ENCODE data around the gene STK32C. TPM values are rescaled to one million over a fixed set of nuclear protein-coding genes. Genes with fewer than 3 reads are reported as not detected.

The STK32C gene
- total RNA-seq, 1 experiment from 2014 or later = 16.5 TPM

DNA sequence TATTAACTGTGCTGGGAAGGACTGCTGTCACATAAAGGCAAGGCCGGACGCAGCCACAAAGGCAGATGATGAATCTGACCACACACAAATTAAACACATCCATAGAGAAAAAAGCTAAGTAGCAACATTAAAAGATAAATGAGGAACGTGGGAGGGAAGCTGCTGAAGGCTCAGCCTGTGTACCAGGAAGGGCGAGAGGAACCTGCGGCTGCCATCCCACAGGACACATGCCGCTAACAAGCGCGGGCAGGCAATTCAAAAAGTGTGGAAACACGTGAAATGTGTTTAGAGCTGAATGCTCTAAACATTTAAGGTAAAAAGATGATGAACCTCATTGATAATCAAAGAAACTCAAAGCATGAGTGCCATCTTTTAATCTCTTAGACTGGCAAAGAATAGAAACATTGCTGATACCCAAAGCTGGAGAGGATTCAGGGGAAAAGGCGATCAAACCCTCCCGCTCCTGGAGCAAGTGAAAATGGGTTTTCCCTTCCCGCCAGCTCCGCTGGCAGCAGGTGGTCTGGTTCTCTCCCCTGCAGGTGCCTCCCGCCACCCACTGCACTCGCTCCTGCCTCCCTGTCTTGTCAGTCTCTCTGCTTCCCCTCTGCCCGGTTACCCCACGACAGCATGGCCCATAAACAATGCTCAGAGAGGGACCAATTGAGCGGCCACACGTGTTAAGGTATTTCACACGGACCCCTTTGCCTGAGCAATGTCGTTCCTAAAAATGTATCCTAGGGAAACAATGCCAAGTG lies 4.2 kb downstream of the STK32C start:
- intact Hi-C loops (cut with micrococcal nuclease; ENCODE audit: unreplicated experiment) = no loop called here
- H3K27me3 ChIP-seq (replicated peaks; ENCODE audit: insufficient read depth, low read depth, low read length, poor library complexity) = peaks cover 11% of the 10 kb centered on the region
- DNase-seq (ENCODE audit: low spot score) = no peak
- H3K4me3 ChIP-seq (ENCODE audit: low read depth, low read length, poor library complexity, severe bottlenecking) = no peak overlapping the region
- H3K27ac ChIP-seq (ENCODE audit: low read depth, low read length, poor library complexity, severe bottlenecking) = no peak overlapping the region
- no peak for TF ChIP-seq EZH2 (IDR thresholded peaks at IDR 0.05; ENCODE audit: borderline replicate concordance, low read depth, low read length, poor library complexity, severe bottlenecking)
- TF ChIP-seq, protein P1, sequence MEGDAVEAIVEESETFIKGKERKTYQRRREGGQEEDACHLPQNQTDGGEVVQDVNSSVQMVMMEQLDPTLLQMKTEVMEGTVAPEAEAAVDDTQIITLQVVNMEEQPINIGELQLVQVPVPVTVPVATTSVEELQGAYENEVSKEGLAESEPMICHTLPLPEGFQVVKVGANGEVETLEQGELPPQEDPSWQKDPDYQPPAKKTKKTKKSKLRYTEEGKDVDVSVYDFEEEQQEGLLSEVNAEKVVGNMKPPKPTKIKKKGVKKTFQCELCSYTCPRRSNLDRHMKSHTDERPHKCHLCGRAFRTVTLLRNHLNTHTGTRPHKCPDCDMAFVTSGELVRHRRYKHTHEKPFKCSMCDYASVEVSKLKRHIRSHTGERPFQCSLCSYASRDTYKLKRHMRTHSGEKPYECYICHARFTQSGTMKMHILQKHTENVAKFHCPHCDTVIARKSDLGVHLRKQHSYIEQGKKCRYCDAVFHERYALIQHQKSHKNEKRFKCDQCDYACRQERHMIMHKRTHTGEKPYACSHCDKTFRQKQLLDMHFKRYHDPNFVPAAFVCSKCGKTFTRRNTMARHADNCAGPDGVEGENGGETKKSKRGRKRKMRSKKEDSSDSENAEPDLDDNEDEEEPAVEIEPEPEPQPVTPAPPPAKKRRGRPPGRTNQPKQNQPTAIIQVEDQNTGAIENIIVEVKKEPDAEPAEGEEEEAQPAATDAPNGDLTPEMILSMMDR (conservative IDR thresholded peaks at IDR 0.05; ENCODE audit: low read depth, low read length) = no peak
- peaks cover 5% of the 10 kb centered on the region for H3K9me3 ChIP-seq (ENCODE audit: low read depth, low read length, poor library complexity, severe bottlenecking)
- ChIA-PET CTCF (no interaction called here), POLR2A (ENCODE audit: low non-redundant PET) (no interaction called here)
- no TSS peak for BruUV-seq (replicated peaks)
- no peaks in the 10 kb centered on the region for H3K36me3 ChIP-seq (ENCODE audit: insufficient read depth, low read length, poor library complexity, severe bottlenecking)
- H3K4me1 ChIP-seq (ENCODE audit: insufficient read depth, low read length, poor library complexity, severe bottlenecking) = peaks cover 2% of the 10 kb centered on the region

DNA sequence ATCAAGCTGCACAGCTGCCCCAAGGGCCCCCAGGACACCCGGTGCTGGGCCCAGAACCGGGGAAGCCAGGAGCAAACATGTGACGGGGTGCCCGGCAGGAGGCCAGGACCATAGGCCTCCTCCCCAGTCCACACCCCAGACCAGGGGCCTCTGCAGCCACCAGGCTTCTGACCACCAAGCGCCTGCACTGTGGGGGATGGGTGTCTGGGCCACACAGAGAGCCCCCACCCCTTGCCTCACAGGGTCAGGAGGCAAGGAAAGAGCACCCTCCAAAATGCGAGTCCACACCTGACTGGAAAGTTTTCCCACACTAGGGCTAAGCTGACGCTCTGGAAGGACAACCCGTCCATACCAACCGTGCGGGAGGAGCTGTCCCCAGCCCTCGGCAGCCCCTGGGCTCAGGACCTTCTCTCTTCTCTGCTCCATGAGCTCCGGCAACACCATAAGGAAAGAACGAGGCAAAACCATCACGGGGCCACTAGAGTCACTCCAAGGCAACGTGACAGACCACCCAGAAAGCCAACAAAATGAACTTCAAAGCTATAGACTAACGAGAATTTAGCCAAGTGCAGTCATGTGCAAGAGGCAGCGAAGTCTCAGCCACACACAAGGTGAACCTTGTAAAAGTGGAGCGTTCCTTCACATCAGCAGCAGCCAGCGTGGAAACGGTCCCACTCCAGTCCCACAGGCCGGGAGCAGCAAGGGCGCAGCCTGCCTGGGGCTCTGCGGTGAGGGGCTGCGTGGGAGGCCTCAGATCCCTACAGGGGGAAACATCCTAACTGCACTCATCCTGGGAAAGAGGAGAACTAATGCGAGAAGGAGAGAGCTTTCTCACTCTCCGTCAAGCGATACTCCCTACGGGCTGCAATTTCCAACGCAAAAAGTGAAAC lies 5.1 kb downstream of the STK32C start:
- intact Hi-C loops (cut with micrococcal nuclease; ENCODE audit: unreplicated experiment) = no loop called here
- ChIA-PET CTCF (no interaction called here), POLR2A (ENCODE audit: low non-redundant PET) (no interaction called here)
- Histone ChIP-seq H3K9me3 (ENCODE audit: low read depth, low read length, poor library complexity, severe bottlenecking) (peaks cover 5% of the 10 kb centered on the region), H3K4me1 (ENCODE audit: insufficient read depth, low read length, poor library complexity, severe bottlenecking) (no peaks in the 10 kb centered on the region), H3K27me3 (replicated peaks; ENCODE audit: insufficient read depth, low read depth, low read length, poor library complexity) (peaks cover 11% of the 10 kb centered on the region), H3K36me3 (ENCODE audit: insufficient read depth, low read length, poor library complexity, severe bottlenecking) (no peaks in the 10 kb centered on the region), H3K4me3 (ENCODE audit: low read depth, low read length, poor library complexity, severe bottlenecking) (no peak overlapping the region), H3K27ac (ENCODE audit: low read depth, low read length, poor library complexity, severe bottlenecking) (no peak overlapping the region)
- BruUV-seq (replicated peaks) = no TSS peak
- DNase-seq (ENCODE audit: low spot score) = no peak
- TF ChIP-seq EZH2 (IDR thresholded peaks at IDR 0.05; ENCODE audit: borderline replicate concordance, low read depth, low read length, poor library complexity, severe bottlenecking) = no peak
- TF ChIP-seq, protein P1 (conservative IDR thresholded peaks at IDR 0.05; ENCODE audit: low read depth, low read length) = no peak

DNA sequence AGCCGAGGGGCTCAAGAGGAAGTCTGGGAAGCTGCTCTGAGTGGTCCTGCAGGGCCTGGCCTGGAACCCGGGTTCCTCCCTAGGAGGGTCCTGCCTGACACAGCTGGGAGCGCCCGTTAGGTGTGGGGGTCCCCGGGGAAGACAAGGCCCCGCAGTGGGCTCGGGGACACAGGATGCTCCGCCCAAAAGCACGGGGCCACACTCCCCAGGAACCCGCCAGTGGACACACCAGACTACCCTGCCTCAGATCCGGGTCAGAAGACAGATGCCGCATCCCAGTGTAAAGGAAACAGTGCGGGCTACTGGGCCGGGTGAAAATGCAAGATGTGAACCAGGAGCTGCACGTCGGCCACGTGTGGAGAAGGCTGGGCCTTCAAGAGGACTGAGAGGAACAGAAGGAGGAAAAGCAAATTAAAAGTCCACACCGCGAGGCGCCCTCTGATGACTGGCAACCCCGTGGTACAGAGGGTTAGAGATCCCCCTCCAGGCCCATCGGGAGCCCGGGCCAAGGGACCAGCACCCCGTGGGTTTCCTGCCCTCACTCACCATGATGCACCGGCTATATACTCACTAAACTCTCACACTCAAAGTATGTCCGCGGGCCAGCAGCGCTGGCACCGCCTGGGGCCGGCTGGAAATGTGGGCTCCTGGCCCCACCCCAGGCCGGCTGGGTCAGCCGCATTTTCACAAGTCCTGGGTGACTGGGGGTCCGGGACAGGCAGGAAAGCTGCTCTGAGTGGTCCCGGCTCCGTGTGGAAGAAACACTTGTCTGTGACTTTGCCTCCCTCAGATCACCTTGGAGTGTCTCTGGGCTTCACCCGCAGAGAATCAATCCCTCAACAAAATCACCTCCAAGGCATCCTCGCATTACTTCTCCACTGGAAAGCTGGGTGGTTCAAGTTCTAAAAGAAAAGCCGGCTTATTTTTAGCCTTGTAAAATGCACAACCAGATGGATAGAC lies 6.1 kb downstream of the STK32C start:
- no peak for DNase-seq (ENCODE audit: low spot score)
- POLR2A ChIA-PET (ENCODE audit: low non-redundant PET) = no interaction called here
- H3K9me3 ChIP-seq (ENCODE audit: low read depth, low read length, poor library complexity, severe bottlenecking) = peaks cover 5% of the 10 kb centered on the region
- CTCF ChIA-PET = no interaction called here
- BruUV-seq (replicated peaks) = no TSS peak
- intact Hi-C loops (cut with micrococcal nuclease; ENCODE audit: unreplicated experiment) = no loop called here
- H3K4me3 ChIP-seq (ENCODE audit: low read depth, low read length, poor library complexity, severe bottlenecking) = no peak overlapping the region
- peaks cover 5% of the 10 kb centered on the region for H3K27me3 ChIP-seq (replicated peaks; ENCODE audit: insufficient read depth, low read depth, low read length, poor library complexity)
- no peak overlapping the region for H3K27ac ChIP-seq (ENCODE audit: low read depth, low read length, poor library complexity, severe bottlenecking)
- no peaks in the 10 kb centered on the region for H3K36me3 ChIP-seq (ENCODE audit: insufficient read depth, low read length, poor library complexity, severe bottlenecking)
- H3K4me1 ChIP-seq (ENCODE audit: insufficient read depth, low read length, poor library complexity, severe bottlenecking) = no peaks in the 10 kb centered on the region
- TF ChIP-seq, protein P1 (conservative IDR thresholded peaks at IDR 0.05; ENCODE audit: low read depth, low read length) = no peak
- TF ChIP-seq EZH2 (IDR thresholded peaks at IDR 0.05; ENCODE audit: borderline replicate concordance, low read depth, low read length, poor library complexity, severe bottlenecking) = no peak

Data from A673 (cell line).